B cell (primary cell): ENCODE measurements around the gene ZNF827. TPM values are rescaled to one million over a fixed set of nuclear protein-coding genes. Genes with fewer than 3 reads are reported as not detected.

Experiments
- ATAC-seq: fragments of 200-7000 bp; cut with Tn5 transposase; one replicate; pipeline ENCODE4 v1.10.0; 2021; ENCODE audit warnings: low read depth, mild to moderate bottlenecking, moderate number of reproducible peaks, moderate library complexity
- CTCF ChIA-PET: fragments of 350-600 bp; sonication (Branson Sonifier 250); formaldehyde crosslinking; loops from one replicate; lab custom pipeline; 2021; ENCODE audit warnings: antibody characterized with exemption, inconsistent platforms; lab: Charles Lee
- POLR2A ChIA-PET: fragments of 350-600 bp; sonication (Branson Sonifier 250); formaldehyde crosslinking; loops from one replicate; lab custom pipeline; 2021; ENCODE audit warnings: antibody characterized with exemption; lab: Charles Lee
- DNase-seq: peaks from one replicate; pipeline ENCODE4 v3.0.0; 2013
- H2AFZ ChIP-seq: 2 replicates; pipeline ENCODE4 v1.6.1; 2012; ENCODE audit warnings: mild to moderate bottlenecking, low read depth, low read length; ENCODE audit not compliant: insufficient read depth, poor library complexity, severe bottlenecking
- H3K27ac ChIP-seq, 2 donors: 1 replicate in 1 of 2; 2 replicates in 1 of 2; pipeline ENCODE4 v1.5.1; 2012 to 2013; ENCODE audit warnings: low read length in 2 of 2, mild to moderate bottlenecking in 2 of 2, moderate library complexity in 1 of 2
- H3K27me3 ChIP-seq, 4 experiments: fragments of 200-600 bp in 1 of 4; sonication (generic) in 1 of 4; replicated peaks in 1 of 4; 1 replicate in 2 of 4; 2 replicates in 2 of 4; pipeline versions ENCODE4 v1.6.1 to v1.7.0; 2013 to 2016; ENCODE audit warnings: low read length in 3 of 4, mild to moderate bottlenecking in 2 of 4, mixed read lengths in 1 of 4, moderate library complexity in 1 of 4; ENCODE audit not compliant: insufficient read depth in 4 of 4, control insufficient read depth in 3 of 4; ENCODE audit errors: control extremely low read depth in 1 of 4
- H3K36me3 ChIP-seq, 2 experiments: replicated peaks in 1 of 2; 1 replicate in 1 of 2; 2 replicates in 1 of 2; pipeline versions ENCODE4 v1.6.1 to v1.7.1; 2013; ENCODE audit warnings: low read length in 1 of 2; ENCODE audit not compliant: insufficient read depth in 2 of 2, control insufficient read depth in 1 of 2; ENCODE audit errors: control extremely low read depth in 1 of 2, extremely low read depth in 1 of 2
- H3K4me1 ChIP-seq, 2 donors: fragments of 200-600 bp in 1 of 2; sonication (generic) in 1 of 2; 1 replicate in 1 of 2; 2 replicates in 1 of 2; pipeline versions ENCODE4 v1.5.1 to v1.6.1; 2013 to 2017; ENCODE audit warnings: low read length in 2 of 2; ENCODE audit not compliant: control insufficient read depth in 2 of 2, insufficient read depth in 2 of 2
- H3K4me2 ChIP-seq: replicated peaks from 2 replicates; pipeline ENCODE3; 2012; ENCODE audit warnings: mild to moderate bottlenecking, low read depth, low read length; ENCODE audit not compliant: poor library complexity, severe bottlenecking
- H3K4me3 ChIP-seq, 5 experiments: fragments of 200-600 bp in 1 of 5; sonication (generic) in 1 of 5; 1 replicate in 3 of 5; 2 replicates in 2 of 5; pipeline versions ENCODE4 v1.5.1 to v1.7.0; 2011 to 2016; ENCODE audit warnings: low read length in 4 of 5, mild to moderate bottlenecking in 4 of 5, low read depth in 2 of 5, control low read depth in 1 of 5, moderate library complexity in 1 of 5; ENCODE audit not compliant: insufficient read depth in 1 of 5; ENCODE audit errors: control extremely low read depth in 1 of 5, extremely low read depth in 1 of 5
- H3K79me2 ChIP-seq: fragments of 200-600 bp; sonication (generic); one replicate; pipeline ENCODE4 v1.6.0; 2016; ENCODE audit warnings: low read length; ENCODE audit not compliant: control insufficient read depth, insufficient read depth
- H3K9ac ChIP-seq: fragments of 200-600 bp; sonication (generic); 2 replicates; pipeline ENCODE4 v1.6.1; 2017; ENCODE audit warnings: mild to moderate bottlenecking, low read length, moderate library complexity
- H3K9me3 ChIP-seq, 3 donors: one replicate each; pipeline versions ENCODE4 v1.6.1 to v1.7.1; 2013; ENCODE audit warnings: low read length in 2 of 3; ENCODE audit not compliant: control insufficient read depth in 2 of 3, insufficient read depth in 1 of 3; ENCODE audit errors: control extremely low read depth in 1 of 3
- H4K20me1 ChIP-seq: 2 replicates; pipeline ENCODE4 v1.6.0; 2012; ENCODE audit warnings: mild to moderate bottlenecking, low read length; ENCODE audit not compliant: insufficient read depth, control insufficient read depth, poor library complexity, severe bottlenecking
- H3K27ac Mint-ChIP-seq: one replicate; pipeline ENCODE4 v1.8.0; 2021; ENCODE audit warnings: mixed read lengths
- H3K27me3 Mint-ChIP-seq: one replicate; pipeline ENCODE4 v1.8.0; 2021; ENCODE audit warnings: mixed read lengths
- H3K4me1 Mint-ChIP-seq: one replicate; pipeline ENCODE4 v1.8.0; 2021; ENCODE audit warnings: mixed read lengths
- H3K4me3 Mint-ChIP-seq: one replicate; pipeline ENCODE4 v1.8.0; 2021; ENCODE audit warnings: mixed read lengths
- H3K9me3 Mint-ChIP-seq: one replicate; pipeline ENCODE4 v1.8.0; 2022; ENCODE audit warnings: mixed read lengths; ENCODE audit not compliant: insufficient read depth
- EZH2 ChIP-seq: IDR thresholded peaks from 2 replicates; pipeline ENCODE4 v1.6.1; 2012; ENCODE audit warnings: borderline replicate concordance, low read depth, mild to moderate bottlenecking, moderate library complexity, low read length; ENCODE audit not compliant: insufficient read depth, poor library complexity, severe bottlenecking
- WGBS: methylation state at CpG from one replicate; pipeline ENCODE4 v1.1.5; 2013; ENCODE audit warnings: missing lambda C conversion rate; ENCODE audit not compliant: insufficient coverage; 5-methylcytosine and 5-hydroxymethylcytosine counted together
- intact Hi-C: fragments of 100-400 bp; cut with micrococcal nuclease; formaldehyde crosslinking; loops from one replicate; pipeline ENCODE4 v1.10.0; 2022
- polyA plus RNA-seq: library from polyadenylated mRNA; depleted of rRNA; stranded (reverse); fragments of >200 nt; gene quantifications from 2 replicates; pipeline ENCODE4 v1.2.3, GENCODE V29; 2012
- total RNA-seq, 2 donors: library from RNA; stranded (reverse); fragments of 120-200 nt in 1 of 2; gene quantifications; 1 replicate in 1 of 2; 2 replicates in 1 of 2; pipeline versions ENCODE4 v1.2.3 to v1.2.4, GENCODE V29; 2013 to 2022
- TF ChIP-seq, protein P1 (sequence below): fragments of 200-600 bp; IDR thresholded peaks from one replicate; pipeline ENCODE4 v1.8.0; 2022; ENCODE audit warnings: antibody characterized with exemption, mild to moderate bottlenecking

The ZNF827 gene
- total and polyA plus RNA-seq, 2 donors (not counting 1 experiment from before 2014, with no cell fraction given), result 20.6 to 30.1 TPM

GRCh38 chr4:145937971-145938611 lies 532 bp downstream of the ZNF827 start:
- WGBS, result 0% methylated on average over 3 of the region's 18 CpGs

More at GRCh38 chr4:145937971-145938611, 532 bp downstream of the ZNF827 start:
- Histone ChIP-seq H3K4me3 (peak overlapping the region; percentile 65 to 97 (median 76)), H3K9ac (peak overlapping the region; percentile 95), H3K4me1 (peaks cover 15 to 23% of the 10 kb centered on the region in 2 donors), H3K27me3 (no peaks in the 10 kb centered on the region), H4K20me1 (no peaks in the 10 kb centered on the region), H3K79me2 (peaks cover 31% of the 10 kb centered on the region), H3K36me3 (no peaks in the 10 kb centered on the region), H3K9me3 (peaks cover 0 to 2% (median 0%) of the 10 kb centered on the region in 3 donors), H3K4me2 (peak overlapping the region; percentile 95), H3K27ac (peak overlapping the region; percentile 49 to 80), H2AFZ (peak overlapping the region; percentile 90)
- ChIA-PET POLR2A (interaction anchor here (0.6 to 0.7 kb wide), 3 partner anchors 17 to 137 kb away, joined by 3 to 4 read pairs (median 3); no protein-coding TSS in a partner anchor), CTCF (interaction anchor here (1.1 to 1.4 kb wide), 2 partner anchors 112 to 319 kb away, joined by 4 read pairs; partner anchors contain the start of gene MMAA)
- Mint-ChIP-seq H3K27me3 (no peaks in the 10 kb centered on the region), H3K4me3 (peak overlapping the region; percentile 89), H3K4me1 (peaks cover 33% of the 10 kb centered on the region), H3K9me3 (no peaks in the 10 kb centered on the region), H3K27ac (peak overlapping the region; percentile 91)
- intact Hi-C loops, result loop anchor here (1.0 to 10.0 kb wide), 9 partner anchors 19 to 1119 kb away; partner anchors contain the start of genes LSM6, MMAA and SLC10A7
- DNase-seq (peak; percentile 74), ATAC-seq (peak; percentile 28)
- TF ChIP-seq EZH2, result no peak
- TF ChIP-seq, protein P1, sequence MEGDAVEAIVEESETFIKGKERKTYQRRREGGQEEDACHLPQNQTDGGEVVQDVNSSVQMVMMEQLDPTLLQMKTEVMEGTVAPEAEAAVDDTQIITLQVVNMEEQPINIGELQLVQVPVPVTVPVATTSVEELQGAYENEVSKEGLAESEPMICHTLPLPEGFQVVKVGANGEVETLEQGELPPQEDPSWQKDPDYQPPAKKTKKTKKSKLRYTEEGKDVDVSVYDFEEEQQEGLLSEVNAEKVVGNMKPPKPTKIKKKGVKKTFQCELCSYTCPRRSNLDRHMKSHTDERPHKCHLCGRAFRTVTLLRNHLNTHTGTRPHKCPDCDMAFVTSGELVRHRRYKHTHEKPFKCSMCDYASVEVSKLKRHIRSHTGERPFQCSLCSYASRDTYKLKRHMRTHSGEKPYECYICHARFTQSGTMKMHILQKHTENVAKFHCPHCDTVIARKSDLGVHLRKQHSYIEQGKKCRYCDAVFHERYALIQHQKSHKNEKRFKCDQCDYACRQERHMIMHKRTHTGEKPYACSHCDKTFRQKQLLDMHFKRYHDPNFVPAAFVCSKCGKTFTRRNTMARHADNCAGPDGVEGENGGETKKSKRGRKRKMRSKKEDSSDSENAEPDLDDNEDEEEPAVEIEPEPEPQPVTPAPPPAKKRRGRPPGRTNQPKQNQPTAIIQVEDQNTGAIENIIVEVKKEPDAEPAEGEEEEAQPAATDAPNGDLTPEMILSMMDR, result no peak
